Subcutaneous adipose tissue (tissue), 4 donors: Measurements from ENCODE around the gene MAPK13. TPM values are rescaled to one million over a fixed set of nuclear protein-coding genes. Genes with fewer than 3 reads are reported as not detected.

ENCODE experiments used
- total RNA-seq, 4 donors: library from RNA; depleted of rRNA; stranded (reverse); fragments of >200 nt; gene quantifications; one replicate each; pipeline ENCODE4 v1.1.0, GENCODE V29; 2016
- TF ChIP-seq, protein P1 (sequence below): fragments of 450-650 bp; IDR thresholded peaks from one replicate; pipeline ENCODE4 v1.5.1; 2016; ENCODE audit warnings: low read depth, mild to moderate bottlenecking, control low read depth, antibody characterized with exemption, moderate library complexity

Gene MAPK13
- total RNA-seq, 4 donors from 2014 or later, result 2.6 to 24.6 (median 7.0) TPM

DNA sequence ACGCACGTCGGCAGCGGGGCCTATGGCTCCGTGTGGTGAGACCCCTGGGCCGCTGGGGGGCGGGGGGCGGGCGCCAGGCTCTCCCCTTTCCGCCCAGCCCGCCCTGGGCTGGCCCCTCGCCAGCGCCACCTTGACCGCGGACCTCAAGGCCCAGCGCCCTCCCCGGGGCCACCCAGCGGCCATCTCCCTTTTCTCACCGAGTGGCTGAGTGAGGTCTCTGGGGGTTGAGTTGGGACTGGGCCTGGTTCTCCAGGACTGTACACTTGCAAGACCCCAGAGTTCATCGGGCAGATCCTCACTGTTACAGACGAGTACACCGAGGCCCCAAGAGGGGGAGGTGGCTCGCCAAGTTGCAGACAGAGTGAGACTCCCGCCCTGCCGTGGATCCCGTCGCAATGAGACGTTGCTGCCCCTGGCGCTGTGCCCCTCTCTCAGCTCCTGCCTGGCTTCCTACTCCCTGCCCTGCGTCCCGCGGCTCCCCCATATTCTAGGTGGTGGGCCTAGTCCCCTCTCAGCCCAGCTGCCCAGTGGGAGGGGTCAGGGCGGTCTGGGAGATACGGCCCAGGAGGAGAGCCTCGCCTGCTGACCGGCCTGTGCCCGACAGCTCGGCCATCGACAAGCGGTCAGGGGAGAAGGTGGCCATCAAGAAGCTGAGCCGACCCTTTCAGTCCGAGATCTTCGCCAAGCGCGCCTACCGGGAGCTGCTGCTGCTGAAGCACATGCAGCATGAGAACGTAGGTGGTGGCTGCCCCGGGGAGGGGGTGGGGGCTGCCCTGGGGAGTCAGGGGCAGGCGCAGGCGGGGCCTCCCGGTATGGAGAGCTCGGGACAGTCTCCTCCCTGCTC lies 576 bp downstream of the MAPK13 start:
- TF ChIP-seq, protein P1, sequence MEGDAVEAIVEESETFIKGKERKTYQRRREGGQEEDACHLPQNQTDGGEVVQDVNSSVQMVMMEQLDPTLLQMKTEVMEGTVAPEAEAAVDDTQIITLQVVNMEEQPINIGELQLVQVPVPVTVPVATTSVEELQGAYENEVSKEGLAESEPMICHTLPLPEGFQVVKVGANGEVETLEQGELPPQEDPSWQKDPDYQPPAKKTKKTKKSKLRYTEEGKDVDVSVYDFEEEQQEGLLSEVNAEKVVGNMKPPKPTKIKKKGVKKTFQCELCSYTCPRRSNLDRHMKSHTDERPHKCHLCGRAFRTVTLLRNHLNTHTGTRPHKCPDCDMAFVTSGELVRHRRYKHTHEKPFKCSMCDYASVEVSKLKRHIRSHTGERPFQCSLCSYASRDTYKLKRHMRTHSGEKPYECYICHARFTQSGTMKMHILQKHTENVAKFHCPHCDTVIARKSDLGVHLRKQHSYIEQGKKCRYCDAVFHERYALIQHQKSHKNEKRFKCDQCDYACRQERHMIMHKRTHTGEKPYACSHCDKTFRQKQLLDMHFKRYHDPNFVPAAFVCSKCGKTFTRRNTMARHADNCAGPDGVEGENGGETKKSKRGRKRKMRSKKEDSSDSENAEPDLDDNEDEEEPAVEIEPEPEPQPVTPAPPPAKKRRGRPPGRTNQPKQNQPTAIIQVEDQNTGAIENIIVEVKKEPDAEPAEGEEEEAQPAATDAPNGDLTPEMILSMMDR, result no peak

DNA sequence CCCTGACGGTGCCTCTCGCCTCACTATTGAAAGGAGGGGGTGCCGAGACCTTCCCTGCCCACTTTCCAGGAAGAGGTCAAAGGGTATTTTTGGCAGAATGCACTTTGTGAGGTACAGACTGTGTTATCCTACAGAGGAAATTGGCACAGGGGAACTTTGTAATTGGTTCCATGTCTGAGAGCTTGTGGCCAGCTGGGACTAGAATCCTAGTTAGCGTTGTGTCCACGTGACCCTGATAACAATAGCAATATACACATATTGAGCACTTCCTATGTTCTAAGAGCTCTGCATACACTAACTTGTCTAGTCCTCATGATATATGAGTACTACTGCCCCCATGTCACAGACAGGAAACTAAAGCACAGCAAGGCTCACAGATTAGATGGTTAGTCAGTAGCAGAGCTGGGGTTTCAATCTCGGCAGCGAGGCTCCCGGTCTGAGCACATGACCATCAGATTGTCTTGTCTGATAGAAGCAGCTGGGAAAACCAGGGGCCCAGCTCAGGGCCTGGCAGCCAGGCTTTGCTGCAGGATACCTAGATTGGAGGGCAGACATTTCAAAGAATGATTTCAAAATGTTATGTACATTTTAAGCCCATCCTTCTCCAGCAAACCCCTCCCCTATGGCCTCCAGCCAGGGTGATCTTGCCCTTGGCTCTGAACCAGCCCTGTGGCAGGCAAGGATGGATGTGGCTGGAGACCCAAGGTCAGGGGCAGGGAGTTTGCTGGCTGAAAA lies 1.4 kb downstream of the MAPK13 start:
- TF ChIP-seq, protein P1, result no peak

DNA sequence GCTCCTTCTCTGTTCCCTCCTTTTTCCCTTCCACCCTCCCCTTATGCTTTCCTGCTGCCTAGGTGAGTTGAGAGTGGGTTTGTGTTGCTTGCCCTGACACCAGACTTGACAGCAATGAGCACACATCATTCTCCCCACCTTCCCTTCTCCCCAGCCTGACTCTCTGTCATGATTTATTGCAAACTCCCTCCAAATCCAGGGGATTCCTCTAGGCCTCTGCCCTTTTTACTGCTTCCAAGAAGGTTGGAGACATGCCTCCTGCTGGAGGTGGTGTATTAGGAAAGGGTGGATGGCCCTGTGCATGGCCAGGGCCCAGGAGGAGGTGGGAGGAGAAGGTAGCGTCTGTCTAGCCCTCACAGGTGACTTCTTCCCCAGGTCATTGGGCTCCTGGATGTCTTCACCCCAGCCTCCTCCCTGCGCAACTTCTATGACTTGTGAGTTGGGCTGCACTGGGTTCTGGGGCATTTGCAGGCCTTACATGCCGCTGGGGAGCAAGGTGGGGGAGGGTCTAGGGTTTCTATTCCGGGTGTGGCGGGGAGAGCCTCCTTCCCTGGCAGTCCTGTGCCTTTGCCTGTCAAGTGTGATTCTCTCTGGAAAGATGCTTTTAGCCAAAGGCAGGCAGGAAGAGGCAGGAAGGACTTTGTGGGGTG lies 2.1 kb downstream of the MAPK13 start:
- TF ChIP-seq, protein P1, result no peak

DNA sequence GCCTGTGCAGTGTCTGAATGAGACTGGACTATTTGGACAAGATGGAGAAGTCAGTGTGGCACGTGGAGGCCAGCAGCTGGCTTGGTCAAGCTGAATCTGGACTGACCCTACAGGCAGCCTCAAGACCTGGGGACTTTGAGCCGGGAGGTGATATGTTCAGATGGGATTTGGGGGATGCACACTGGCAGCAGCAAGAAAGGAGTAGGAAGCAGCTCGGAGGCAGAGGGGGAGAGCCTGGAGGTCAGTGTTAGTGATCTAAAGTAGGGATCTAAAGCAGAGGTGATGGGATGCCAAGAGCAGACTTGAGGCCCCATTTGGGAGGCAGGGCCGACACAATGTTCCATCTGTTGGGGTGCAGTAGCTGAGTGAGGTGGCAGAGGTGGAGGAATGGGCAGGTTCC lies 2.8 kb downstream of the MAPK13 start:
- TF ChIP-seq, protein P1, result no peak

DNA sequence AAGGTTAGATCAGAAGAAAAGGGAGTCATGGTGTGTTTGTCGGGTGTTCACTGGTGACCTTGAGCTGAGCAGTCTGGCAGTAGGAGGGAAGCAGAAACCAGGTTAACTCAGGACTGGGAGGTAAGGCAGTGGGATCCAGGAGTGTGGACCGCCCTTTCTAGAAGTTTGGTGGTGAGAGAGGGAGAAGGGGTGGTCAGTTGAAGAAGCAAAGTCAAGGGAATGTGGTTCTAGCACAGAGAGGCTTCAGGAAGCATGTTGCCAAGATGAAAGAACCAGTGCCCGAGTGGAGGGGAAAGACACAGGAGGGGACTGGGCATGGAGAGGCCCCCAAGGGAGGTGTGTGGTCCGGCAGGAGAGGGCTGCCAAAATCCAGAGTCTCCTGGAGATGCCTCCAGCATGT lies 3.6 kb downstream of the MAPK13 start:
- TF ChIP-seq, protein P1, result no peak

DNA sequence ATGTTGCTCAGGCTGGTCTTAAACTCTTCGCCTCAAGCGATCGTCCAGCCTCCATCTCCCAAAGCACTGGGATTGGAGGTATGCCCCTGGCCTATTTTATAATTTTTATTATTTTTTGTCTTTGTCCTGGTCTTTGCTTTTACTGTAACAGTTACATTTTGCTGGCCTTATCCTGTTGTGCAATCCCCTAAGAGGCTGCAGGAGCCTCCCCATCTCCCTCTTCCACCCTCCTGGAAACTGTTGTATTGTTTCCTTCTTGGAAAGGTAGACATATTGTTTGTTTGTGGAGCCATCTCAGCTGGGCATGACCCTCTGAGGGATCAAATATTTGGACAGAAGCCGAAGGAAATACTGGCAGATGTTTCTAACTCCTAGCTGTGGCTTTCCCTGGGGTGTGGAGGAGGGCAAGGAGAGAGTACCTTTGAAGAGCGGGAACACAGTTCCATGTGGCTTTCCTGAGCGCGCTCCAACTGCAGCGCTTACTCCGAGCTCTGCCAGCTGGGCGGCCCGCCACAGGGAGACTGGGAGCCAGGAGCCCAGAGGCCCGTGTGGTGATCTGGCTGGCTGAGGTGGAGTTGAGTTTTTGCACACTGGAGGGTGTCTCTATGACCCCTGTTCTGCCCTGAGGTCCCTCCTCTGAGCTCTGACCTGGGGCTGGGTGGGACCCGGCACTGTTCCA lies 4.9 kb downstream of the MAPK13 start:
- TF ChIP-seq, protein P1, result no peak
